Kidney glomerular epithelial cell (primary cell): Measurements from ENCODE around the gene TINAGL1.

ENCODE experiments used
- DNase-seq: peaks from one replicate; lab custom pipeline; 2025; lab: John Stamatoyannopoulos, UW

Gene TINAGL1

GRCh38 chr1:31568895-31569595 is 7.3 kb upstream of the TINAGL1 start:
- DNase-seq: no peak

GRCh38 chr1:31569596-31570173 is 6.6 kb upstream of the TINAGL1 start:
- DNase-seq: no peak

- DNase-seq: no peak
Observed at GRCh38 chr1:31570228-31570627, 6.1 kb upstream of the TINAGL1 start.

GRCh38 chr1:31570906-31571305 is 5.4 kb upstream of the TINAGL1 start:
- DNase-seq: no peak

GRCh38 chr1:31571340-31572295 is 4.7 kb upstream of the TINAGL1 start:
- no peak for DNase-seq

- DNase-seq: no peak
Observed at GRCh38 chr1:31572323-31573104, 3.8 kb upstream of the TINAGL1 start.

- DNase-seq: no peak
Observed at GRCh38 chr1:31573261-31573660, 3.1 kb upstream of the TINAGL1 start.

GRCh38 chr1:31574749-31575368 is 1.5 kb upstream of the TINAGL1 start:
- no peak for DNase-seq

- no peak for DNase-seq
Observed at GRCh38 chr1:31575369-31576140, 760 bp upstream of the TINAGL1 start.

- DNase-seq: no peak
Observed at GRCh38 chr1:31576743-31577455, 584 bp downstream of the TINAGL1 start.

GRCh38 chr1:31577515-31578192 is 1.3 kb downstream of the TINAGL1 start:
- peak; percentile 71 for DNase-seq

- DNase-seq: peak; percentile 59
Observed at GRCh38 chr1:31579374-31579773, 3.1 kb downstream of the TINAGL1 start.

- DNase-seq: no peak
Observed at GRCh38 chr1:31580513-31580870, 4.2 kb downstream of the TINAGL1 start.

- DNase-seq: no peak
Observed at GRCh38 chr1:31580891-31581603, 4.7 kb downstream of the TINAGL1 start.

- peak; percentile 57 for DNase-seq
Observed at GRCh38 chr1:31581821-31582810, 5.8 kb downstream of the TINAGL1 start.

GRCh38 chr1:31583082-31583994 is 7.0 kb downstream of the TINAGL1 start:
- no peak for DNase-seq
